Measurements from ENCODE around the gene MBD3L3. TPM values are rescaled to one million over a fixed set of nuclear protein-coding genes. Genes with fewer than 3 reads are reported as not detected.

Gene MBD3L3
- polyA plus RNA-seq, 1 of the 3 experiments (the other 2 are of a cell fraction): 0.07 TPM

DNA sequence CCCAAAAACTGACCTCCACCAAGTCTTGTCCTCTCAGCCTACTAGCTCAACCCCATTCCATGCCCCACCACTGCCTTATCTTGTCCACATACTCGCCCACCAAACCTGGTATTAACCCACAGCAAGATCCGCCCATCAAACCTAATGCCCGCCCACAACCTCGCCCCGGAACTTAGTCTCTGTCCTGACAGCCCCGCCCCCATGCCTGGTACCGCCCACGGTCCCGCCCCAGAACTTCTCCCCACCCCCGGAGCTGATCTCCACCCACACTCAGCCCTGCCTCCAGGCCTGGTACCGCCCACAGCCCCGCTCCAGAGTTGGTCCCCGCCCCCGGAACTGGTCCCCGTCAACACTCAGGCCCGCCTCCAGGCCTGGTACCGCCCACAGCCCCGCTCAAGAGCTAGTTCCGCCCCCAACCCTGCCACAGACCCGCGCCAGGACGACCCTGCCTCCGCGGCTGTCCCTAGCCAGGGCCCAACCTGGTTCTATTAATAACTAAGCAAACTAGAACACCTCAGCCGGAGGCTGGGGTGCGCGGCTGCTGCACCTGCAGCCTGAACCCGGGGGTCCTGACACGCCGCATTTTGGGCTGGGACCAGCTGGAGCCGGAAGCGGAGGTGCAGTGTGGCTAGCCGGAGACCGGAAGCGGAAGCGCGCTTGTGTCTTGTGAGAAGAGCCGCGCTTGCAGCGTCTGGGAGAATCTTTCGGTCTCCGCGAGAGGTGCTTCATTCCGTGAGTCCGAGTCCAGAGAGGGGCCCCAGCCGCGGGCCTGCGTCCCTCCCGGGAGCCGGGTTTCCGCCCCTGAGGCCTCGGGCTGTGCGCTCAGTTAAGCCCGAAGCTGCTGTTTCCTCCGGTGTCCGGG lies 10.8 kb upstream of the MBD3L3 start, which contains the start of gene ZNF557 (continued):
- TF ChIP-seq, protein P1, sequence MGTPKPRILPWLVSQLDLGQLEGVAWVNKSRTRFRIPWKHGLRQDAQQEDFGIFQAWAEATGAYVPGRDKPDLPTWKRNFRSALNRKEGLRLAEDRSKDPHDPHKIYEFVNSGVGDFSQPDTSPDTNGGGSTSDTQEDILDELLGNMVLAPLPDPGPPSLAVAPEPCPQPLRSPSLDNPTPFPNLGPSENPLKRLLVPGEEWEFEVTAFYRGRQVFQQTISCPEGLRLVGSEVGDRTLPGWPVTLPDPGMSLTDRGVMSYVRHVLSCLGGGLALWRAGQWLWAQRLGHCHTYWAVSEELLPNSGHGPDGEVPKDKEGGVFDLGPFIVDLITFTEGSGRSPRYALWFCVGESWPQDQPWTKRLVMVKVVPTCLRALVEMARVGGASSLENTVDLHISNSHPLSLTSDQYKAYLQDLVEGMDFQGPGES (IDR thresholded peaks at IDR 0.05; ENCODE audit: low read depth, low read length): no peak
- TF ChIP-seq, protein P2, sequence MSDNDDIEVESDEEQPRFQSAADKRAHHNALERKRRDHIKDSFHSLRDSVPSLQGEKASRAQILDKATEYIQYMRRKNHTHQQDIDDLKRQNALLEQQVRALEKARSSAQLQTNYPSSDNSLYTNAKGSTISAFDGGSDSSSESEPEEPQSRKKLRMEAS (IDR thresholded peaks at IDR 0.05; ENCODE audit: low read depth): peak; percentile 85
- TF ChIP-seq GATA2 (CRISPR knock-in tag; IDR thresholded peaks at IDR 0.05): no peak
- peak; percentile 46; the same call in 1 of the 2 replicates for TF ChIP-seq YY1 (IDR thresholded peaks at IDR 0.05; ENCODE audit: low read depth)
- TF ChIP-seq RXRA (IDR thresholded peaks at IDR 0.05; ENCODE audit: borderline replicate concordance, low read depth): no peak
- TF ChIP-seq, protein P3, sequence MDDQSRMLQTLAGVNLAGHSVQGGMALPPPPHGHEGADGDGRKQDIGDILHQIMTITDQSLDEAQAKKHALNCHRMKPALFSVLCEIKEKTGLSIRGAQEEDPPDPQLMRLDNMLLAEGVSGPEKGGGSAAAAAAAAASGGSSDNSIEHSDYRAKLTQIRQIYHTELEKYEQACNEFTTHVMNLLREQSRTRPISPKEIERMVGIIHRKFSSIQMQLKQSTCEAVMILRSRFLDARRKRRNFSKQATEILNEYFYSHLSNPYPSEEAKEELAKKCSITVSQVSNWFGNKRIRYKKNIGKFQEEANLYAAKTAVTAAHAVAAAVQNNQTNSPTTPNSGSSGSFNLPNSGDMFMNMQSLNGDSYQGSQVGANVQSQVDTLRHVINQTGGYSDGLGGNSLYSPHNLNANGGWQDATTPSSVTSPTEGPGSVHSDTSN (IDR thresholded peaks at IDR 0.05): peak; percentile 19; the same call in 1 of the 2 replicates
- no peak for TF ChIP-seq EP300 (IDR thresholded peaks at IDR 0.05; ENCODE audit: borderline replicate concordance in 1 of 2, low read depth in 1 of 2, low read length in 1 of 2)
- TF ChIP-seq ELF1 (IDR thresholded peaks at IDR 0.05): peak; percentile 95
- TF ChIP-seq MXI1 (IDR thresholded peaks at IDR 0.05; ENCODE audit: low read depth, low read length): no peak; the same call in none of the 2 replicates
- TF ChIP-seq, protein P4, sequence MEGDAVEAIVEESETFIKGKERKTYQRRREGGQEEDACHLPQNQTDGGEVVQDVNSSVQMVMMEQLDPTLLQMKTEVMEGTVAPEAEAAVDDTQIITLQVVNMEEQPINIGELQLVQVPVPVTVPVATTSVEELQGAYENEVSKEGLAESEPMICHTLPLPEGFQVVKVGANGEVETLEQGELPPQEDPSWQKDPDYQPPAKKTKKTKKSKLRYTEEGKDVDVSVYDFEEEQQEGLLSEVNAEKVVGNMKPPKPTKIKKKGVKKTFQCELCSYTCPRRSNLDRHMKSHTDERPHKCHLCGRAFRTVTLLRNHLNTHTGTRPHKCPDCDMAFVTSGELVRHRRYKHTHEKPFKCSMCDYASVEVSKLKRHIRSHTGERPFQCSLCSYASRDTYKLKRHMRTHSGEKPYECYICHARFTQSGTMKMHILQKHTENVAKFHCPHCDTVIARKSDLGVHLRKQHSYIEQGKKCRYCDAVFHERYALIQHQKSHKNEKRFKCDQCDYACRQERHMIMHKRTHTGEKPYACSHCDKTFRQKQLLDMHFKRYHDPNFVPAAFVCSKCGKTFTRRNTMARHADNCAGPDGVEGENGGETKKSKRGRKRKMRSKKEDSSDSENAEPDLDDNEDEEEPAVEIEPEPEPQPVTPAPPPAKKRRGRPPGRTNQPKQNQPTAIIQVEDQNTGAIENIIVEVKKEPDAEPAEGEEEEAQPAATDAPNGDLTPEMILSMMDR (IDR thresholded peaks at IDR 0.05): no peak
- TF ChIP-seq, protein P5, sequence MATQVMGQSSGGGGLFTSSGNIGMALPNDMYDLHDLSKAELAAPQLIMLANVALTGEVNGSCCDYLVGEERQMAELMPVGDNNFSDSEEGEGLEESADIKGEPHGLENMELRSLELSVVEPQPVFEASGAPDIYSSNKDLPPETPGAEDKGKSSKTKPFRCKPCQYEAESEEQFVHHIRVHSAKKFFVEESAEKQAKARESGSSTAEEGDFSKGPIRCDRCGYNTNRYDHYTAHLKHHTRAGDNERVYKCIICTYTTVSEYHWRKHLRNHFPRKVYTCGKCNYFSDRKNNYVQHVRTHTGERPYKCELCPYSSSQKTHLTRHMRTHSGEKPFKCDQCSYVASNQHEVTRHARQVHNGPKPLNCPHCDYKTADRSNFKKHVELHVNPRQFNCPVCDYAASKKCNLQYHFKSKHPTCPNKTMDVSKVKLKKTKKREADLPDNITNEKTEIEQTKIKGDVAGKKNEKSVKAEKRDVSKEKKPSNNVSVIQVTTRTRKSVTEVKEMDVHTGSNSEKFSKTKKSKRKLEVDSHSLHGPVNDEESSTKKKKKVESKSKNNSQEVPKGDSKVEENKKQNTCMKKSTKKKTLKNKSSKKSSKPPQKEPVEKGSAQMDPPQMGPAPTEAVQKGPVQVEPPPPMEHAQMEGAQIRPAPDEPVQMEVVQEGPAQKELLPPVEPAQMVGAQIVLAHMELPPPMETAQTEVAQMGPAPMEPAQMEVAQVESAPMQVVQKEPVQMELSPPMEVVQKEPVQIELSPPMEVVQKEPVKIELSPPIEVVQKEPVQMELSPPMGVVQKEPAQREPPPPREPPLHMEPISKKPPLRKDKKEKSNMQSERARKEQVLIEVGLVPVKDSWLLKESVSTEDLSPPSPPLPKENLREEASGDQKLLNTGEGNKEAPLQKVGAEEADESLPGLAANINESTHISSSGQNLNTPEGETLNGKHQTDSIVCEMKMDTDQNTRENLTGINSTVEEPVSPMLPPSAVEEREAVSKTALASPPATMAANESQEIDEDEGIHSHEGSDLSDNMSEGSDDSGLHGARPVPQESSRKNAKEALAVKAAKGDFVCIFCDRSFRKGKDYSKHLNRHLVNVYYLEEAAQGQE (IDR thresholded peaks at IDR 0.05; ENCODE audit: low read depth, low read length): no peak
- peak; percentile 90 for TF ChIP-seq POLR2AphosphoS5 (IDR thresholded peaks at IDR 0.05; ENCODE audit: low read depth, low read length)
- no peak for TF ChIP-seq NFIC (IDR thresholded peaks at IDR 0.05; ENCODE audit: borderline replicate concordance)
- TF ChIP-seq TCF12 (IDR thresholded peaks at IDR 0.05): no peak
- TF ChIP-seq EZH2phosphoT487 (IDR thresholded peaks at IDR 0.05; ENCODE audit: borderline replicate concordance, low read depth): no peak
- no peak for TF ChIP-seq SMC3 (IDR thresholded peaks at IDR 0.05; ENCODE audit: low read depth, low read length)
- no peak for TF ChIP-seq JUND (IDR thresholded peaks at IDR 0.05)
- no peak for TF ChIP-seq NRF1 (IDR thresholded peaks at IDR 0.05; ENCODE audit: low read depth, low read length)
- peak; percentile 95 for TF ChIP-seq GABPA (IDR thresholded peaks at IDR 0.05; ENCODE audit: low read depth)
- no peak for TF ChIP-seq RAD21 (IDR thresholded peaks at IDR 0.05; ENCODE audit: low read length)
- no peak for TF ChIP-seq FOXM1 (IDR thresholded peaks at IDR 0.05; ENCODE audit: low read depth)
- no peak for TF ChIP-seq MEF2A (IDR thresholded peaks at IDR 0.05; ENCODE audit: borderline replicate concordance, low read depth)
- TF ChIP-seq FOXJ3 (CRISPR knock-in tag; IDR thresholded peaks at IDR 0.05): no peak
- TF ChIP-seq TAF1 (IDR thresholded peaks at IDR 0.05; ENCODE audit: borderline replicate concordance, low read depth, low read length): peak; percentile 75; the same call in 1 of the 2 replicates

Data from SK-N-SH (cell line).